ENCODE measurements around the gene TAS2R40.

DNA sequence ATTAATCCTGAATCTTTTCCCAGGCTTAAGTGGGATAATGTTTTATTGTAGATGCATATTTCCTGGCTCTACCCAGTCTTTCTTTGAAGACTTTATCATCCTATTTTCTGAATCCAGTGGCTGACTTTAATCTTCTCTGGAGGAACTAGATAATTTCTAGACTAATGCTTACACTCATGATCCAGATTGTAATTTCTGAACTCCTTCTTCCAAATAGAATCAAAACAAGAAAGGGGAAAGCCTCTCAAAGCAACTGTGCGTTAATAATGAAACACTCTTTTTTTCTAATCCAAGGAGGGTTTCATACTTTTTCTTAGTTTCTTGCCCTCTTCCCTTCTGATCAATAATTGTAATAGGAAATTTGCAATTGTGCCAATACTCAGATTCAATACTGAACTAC, 49.4 kb downstream of the TAS2R40 start:
- TF ChIP-seq, protein P1, sequence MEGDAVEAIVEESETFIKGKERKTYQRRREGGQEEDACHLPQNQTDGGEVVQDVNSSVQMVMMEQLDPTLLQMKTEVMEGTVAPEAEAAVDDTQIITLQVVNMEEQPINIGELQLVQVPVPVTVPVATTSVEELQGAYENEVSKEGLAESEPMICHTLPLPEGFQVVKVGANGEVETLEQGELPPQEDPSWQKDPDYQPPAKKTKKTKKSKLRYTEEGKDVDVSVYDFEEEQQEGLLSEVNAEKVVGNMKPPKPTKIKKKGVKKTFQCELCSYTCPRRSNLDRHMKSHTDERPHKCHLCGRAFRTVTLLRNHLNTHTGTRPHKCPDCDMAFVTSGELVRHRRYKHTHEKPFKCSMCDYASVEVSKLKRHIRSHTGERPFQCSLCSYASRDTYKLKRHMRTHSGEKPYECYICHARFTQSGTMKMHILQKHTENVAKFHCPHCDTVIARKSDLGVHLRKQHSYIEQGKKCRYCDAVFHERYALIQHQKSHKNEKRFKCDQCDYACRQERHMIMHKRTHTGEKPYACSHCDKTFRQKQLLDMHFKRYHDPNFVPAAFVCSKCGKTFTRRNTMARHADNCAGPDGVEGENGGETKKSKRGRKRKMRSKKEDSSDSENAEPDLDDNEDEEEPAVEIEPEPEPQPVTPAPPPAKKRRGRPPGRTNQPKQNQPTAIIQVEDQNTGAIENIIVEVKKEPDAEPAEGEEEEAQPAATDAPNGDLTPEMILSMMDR (IDR thresholded peaks at IDR 0.05), result no peak
- TF ChIP-seq POLR2A (IDR thresholded peaks at IDR 0.05), result no peak

All from uterus (tissue), 2 donors.